ENCODE measurements around the gene KCTD17. TPM values are rescaled to one million over a fixed set of nuclear protein-coding genes. Genes with fewer than 3 reads are reported as not detected.

Gene KCTD17
- total RNA-seq, 1 donor from 2014 or later: 7.4 TPM

DNA sequence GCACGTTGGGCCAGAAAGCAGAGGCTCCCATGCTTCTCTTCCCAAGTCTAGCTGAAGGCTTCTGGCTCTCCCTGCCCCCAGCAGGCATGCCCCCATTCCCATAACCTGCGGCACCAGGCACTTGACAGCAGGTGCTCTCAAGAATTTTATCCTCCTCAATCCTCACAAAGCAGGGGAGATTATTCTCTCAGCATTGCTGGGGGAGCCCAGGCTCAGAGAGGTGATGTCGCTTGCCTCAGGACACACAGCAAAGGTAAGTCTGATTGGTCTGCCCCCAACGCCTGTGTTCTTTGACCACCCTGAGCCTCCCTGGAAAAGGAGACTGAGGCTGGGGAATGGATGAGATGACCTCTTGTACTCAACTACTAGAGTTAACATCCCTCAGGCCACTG is 37.1 kb upstream of the KCTD17 start:
- H3K4me3 ChIP-seq (ENCODE audit: low read depth, low read length): no peak overlapping the region
- H3K36me3 ChIP-seq (ENCODE audit: control insufficient read depth, insufficient read depth, low read length): peaks cover 13% of the 10 kb centered on the region
- no peak for DNase-seq (ENCODE audit: low read depth)
- TF ChIP-seq, protein P1, sequence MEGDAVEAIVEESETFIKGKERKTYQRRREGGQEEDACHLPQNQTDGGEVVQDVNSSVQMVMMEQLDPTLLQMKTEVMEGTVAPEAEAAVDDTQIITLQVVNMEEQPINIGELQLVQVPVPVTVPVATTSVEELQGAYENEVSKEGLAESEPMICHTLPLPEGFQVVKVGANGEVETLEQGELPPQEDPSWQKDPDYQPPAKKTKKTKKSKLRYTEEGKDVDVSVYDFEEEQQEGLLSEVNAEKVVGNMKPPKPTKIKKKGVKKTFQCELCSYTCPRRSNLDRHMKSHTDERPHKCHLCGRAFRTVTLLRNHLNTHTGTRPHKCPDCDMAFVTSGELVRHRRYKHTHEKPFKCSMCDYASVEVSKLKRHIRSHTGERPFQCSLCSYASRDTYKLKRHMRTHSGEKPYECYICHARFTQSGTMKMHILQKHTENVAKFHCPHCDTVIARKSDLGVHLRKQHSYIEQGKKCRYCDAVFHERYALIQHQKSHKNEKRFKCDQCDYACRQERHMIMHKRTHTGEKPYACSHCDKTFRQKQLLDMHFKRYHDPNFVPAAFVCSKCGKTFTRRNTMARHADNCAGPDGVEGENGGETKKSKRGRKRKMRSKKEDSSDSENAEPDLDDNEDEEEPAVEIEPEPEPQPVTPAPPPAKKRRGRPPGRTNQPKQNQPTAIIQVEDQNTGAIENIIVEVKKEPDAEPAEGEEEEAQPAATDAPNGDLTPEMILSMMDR (IDR thresholded peaks at IDR 0.05; ENCODE audit: insufficient read depth, low read length, severe bottlenecking): no peak
- no peaks in the 10 kb centered on the region for H3K27me3 ChIP-seq (ENCODE audit: control insufficient read depth, insufficient read depth, low read length)
- no peak for FAIRE-seq

DNA sequence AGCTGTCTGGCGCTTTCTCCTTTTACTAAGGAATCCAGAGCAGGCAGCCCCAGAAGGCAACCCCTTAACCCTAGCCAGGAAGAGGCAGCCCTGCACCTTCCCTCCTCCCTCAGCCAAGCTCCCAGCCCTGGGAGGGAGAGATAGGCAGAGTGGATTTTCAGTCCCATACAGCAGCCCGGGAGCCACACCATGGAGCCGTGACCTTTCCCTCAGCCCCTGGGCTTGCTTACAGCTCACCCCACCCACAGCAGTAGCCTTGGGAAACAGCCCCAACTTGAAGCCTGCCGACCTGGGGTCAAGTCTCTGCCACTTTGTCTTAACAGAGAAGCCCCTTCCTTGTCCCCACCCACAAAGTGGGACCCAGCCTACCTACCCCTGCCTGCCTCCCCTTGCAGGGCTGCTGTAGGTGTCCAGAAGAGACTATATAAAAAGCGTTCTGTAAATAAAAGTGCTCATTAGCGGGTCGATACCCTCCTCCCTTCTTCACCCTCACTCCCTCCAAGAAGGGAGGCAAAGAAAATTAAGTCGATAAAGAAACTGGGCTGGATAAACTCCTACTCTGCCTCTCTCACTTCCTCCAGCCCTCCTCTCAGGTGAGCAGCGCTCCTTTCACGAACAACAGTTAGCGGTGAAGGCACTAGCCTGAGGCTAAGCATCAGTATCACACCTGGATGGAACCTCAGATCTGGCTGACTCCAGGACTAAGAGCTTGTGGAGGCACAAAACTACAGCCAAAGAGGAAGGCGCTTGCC is 36.5 kb upstream of the KCTD17 start:
- Histone ChIP-seq H3K27me3 (ENCODE audit: control insufficient read depth, insufficient read depth, low read length) (no peaks in the 10 kb centered on the region), H3K36me3 (ENCODE audit: control insufficient read depth, insufficient read depth, low read length) (peaks cover 13% of the 10 kb centered on the region), H3K4me3 (ENCODE audit: low read depth, low read length) (no peak overlapping the region)
- no peak for FAIRE-seq
- TF ChIP-seq, protein P1 (IDR thresholded peaks at IDR 0.05; ENCODE audit: insufficient read depth, low read length, severe bottlenecking): no peak
- DNase-seq (ENCODE audit: low read depth): no peak

DNA sequence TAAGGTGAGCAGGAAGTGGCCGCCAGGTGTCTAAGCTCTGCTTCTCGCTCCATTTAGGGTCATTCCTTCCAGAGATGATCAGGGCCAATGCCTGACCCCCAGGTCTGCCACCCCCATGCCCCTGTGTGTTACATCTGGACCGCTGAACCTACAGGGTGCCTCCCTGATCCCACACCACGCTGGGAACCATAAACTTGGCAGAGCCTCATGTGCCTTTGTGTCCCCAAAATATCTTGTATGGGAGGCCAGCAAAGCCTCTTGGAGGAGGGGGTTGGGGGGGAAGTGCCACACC is 36.0 kb upstream of the KCTD17 start:
- TF ChIP-seq, protein P1 (IDR thresholded peaks at IDR 0.05; ENCODE audit: insufficient read depth, low read length, severe bottlenecking): no peak
- Histone ChIP-seq H3K36me3 (ENCODE audit: control insufficient read depth, insufficient read depth, low read length) (peaks cover 13% of the 10 kb centered on the region), H3K4me3 (ENCODE audit: low read depth, low read length) (no peak overlapping the region), H3K27me3 (ENCODE audit: control insufficient read depth, insufficient read depth, low read length) (no peaks in the 10 kb centered on the region)
- FAIRE-seq (peak; percentile 60), DNase-seq (ENCODE audit: low read depth) (no peak)

DNA sequence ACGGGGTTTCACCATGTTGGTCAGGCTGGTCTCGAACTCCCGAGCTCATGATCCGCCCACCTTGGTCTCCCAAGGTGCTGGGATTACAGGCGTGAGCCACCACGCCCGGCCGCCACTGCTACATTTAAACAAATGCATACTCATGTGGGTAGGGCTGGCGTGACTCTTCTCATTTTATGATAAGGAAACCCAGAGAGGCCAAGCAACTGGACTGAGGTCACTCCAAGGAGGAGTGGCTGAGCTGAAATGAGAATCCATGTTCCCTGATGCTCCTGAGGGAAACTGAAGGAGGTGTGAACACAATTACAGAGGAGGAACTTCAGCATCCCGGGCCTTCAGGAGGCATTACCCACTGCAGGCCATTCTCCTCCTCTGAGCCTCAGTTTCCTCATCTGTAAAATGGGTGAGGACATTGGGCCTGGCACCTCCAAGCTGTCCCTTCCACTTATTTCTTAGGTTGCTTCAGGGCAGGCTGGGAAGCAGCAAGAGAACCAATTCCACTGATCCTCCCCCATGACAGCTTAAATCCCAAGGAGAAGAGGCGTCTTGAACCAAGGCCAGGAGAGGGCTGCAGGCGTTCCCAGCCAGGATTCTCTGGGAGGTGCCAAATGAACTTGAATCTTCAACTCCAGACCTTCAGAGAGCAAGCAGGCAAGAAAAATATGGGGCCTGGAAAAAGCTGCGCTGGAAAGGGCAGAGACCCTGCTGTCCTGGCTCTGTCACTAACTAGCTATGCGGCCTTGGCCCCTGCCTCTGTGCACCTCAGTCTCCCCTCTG is 35.2 kb upstream of the KCTD17 start:
- H3K36me3 ChIP-seq (ENCODE audit: control insufficient read depth, insufficient read depth, low read length): peaks cover 13% of the 10 kb centered on the region
- no peak for FAIRE-seq
- DNase-seq (ENCODE audit: low read depth): no peak
- TF ChIP-seq, protein P1 (IDR thresholded peaks at IDR 0.05; ENCODE audit: insufficient read depth, low read length, severe bottlenecking): no peak
- no peak overlapping the region for H3K4me3 ChIP-seq (ENCODE audit: low read depth, low read length)
- H3K27me3 ChIP-seq (ENCODE audit: control insufficient read depth, insufficient read depth, low read length): no peaks in the 10 kb centered on the region

DNA sequence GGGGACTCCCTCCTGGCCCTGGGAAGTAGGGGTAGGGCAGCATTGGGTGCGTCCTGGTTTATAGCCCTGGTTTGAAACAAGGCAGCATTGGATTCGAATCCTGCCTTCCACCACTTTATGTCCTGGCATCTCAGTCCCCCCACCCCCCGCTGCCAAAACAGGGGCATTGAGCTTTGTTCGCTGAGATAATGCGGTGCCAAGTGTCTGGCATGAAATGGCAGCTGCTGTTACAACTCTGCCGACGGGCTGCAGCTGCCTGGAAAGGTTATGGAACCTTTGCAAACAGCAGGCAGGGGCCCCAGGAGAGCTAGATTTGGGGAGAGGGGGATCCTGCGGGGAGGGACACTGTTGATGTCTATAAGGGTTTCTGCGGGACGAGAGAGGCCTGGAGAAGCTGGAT is 34.2 kb upstream of the KCTD17 start:
- no peak overlapping the region for H3K4me3 ChIP-seq (ENCODE audit: low read depth, low read length)
- TF ChIP-seq, protein P1 (IDR thresholded peaks at IDR 0.05; ENCODE audit: insufficient read depth, low read length, severe bottlenecking): no peak
- FAIRE-seq (no peak), DNase-seq (ENCODE audit: low read depth) (no peak)
- H3K36me3 ChIP-seq (ENCODE audit: control insufficient read depth, insufficient read depth, low read length): peaks cover 13% of the 10 kb centered on the region
- no peaks in the 10 kb centered on the region for H3K27me3 ChIP-seq (ENCODE audit: control insufficient read depth, insufficient read depth, low read length)
